Loucy (cell line): ENCODE results near the gene PSMA2.

Source experiments
- EZH2phosphoT487 ChIP-seq: fragments of 200-600 bp; IDR thresholded peaks from 2 replicates; pipeline ENCODE4 v1.6.1; 2018; ENCODE audit warnings: antibody characterized with exemption, mild to moderate bottlenecking, moderate library complexity, borderline replicate concordance
- TF ChIP-seq, protein P1 (sequence below): fragments of 200-600 bp; sonication (generic); conservative IDR thresholded peaks from 2 replicates; pipeline ENCODE4 v1.5.1; 2014; ENCODE audit warnings: mild to moderate bottlenecking, antibody characterized with exemption, low read length

DNA sequence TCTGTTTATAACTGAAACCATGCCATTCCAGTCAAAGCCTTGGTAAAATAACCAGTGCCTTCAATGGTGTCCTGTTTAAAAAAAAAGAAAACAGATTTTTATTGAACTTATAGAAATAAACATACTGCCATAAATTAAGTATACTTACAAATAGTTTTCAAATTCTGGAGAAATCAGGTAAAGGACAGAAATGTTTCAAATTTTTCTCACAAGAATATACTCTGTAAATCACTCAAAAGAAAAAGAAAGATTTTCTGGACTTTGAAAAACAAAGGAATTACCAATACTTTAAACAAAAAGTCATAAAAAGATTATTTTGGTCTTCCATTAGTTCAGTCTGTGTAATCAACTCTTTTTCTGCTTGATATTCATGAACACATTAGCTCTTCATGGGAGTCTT is 24.1 kb upstream of the PSMA2 start:
- TF ChIP-seq, protein P1, sequence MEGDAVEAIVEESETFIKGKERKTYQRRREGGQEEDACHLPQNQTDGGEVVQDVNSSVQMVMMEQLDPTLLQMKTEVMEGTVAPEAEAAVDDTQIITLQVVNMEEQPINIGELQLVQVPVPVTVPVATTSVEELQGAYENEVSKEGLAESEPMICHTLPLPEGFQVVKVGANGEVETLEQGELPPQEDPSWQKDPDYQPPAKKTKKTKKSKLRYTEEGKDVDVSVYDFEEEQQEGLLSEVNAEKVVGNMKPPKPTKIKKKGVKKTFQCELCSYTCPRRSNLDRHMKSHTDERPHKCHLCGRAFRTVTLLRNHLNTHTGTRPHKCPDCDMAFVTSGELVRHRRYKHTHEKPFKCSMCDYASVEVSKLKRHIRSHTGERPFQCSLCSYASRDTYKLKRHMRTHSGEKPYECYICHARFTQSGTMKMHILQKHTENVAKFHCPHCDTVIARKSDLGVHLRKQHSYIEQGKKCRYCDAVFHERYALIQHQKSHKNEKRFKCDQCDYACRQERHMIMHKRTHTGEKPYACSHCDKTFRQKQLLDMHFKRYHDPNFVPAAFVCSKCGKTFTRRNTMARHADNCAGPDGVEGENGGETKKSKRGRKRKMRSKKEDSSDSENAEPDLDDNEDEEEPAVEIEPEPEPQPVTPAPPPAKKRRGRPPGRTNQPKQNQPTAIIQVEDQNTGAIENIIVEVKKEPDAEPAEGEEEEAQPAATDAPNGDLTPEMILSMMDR = no peak
- TF ChIP-seq EZH2phosphoT487 = no peak
